Spinal cord (tissue), 10 donors: Measurements from ENCODE around the gene HOXA1. TPM values are rescaled to one million over a fixed set of nuclear protein-coding genes. Genes with fewer than 3 reads are reported as not detected.
A peak's percentile ranks its signal among the peaks of the same experiment; 100 is the strongest.

Source experiments
- DNase-seq, 6 donors: peaks; one replicate each; pipeline versions ENCODE4 v3.0.0 to v3.0.0-alpha.2; 2013 to 2015; ENCODE audit warnings: low spot score in 6 of 6, low read depth in 4 of 6
- H3K27ac ChIP-seq: one replicate; pipeline ENCODE4 v1.5.1; 2013; ENCODE audit warnings: low read depth, low read length, control low read depth
- H3K27me3 ChIP-seq: one replicate; pipeline ENCODE4 v1.6.1; 2013; ENCODE audit warnings: low read length; ENCODE audit not compliant: control insufficient read depth, insufficient read depth
- H3K36me3 ChIP-seq: one replicate; pipeline ENCODE4 v1.6.1; 2013; ENCODE audit warnings: low read length; ENCODE audit not compliant: control insufficient read depth, insufficient read depth
- H3K4me1 ChIP-seq: one replicate; pipeline ENCODE4 v1.6.1; 2013; ENCODE audit warnings: low read length; ENCODE audit not compliant: control insufficient read depth, insufficient read depth
- H3K4me3 ChIP-seq: one replicate; pipeline ENCODE4 v1.5.1; 2013; ENCODE audit warnings: low read depth, low read length, control low read depth
- H3K9me3 ChIP-seq: one replicate; pipeline ENCODE4 v1.6.1; 2013; ENCODE audit warnings: low read length; ENCODE audit not compliant: control insufficient read depth, insufficient read depth
- WGBS: methylation state at CpG from one replicate; pipeline ENCODE4 v1.1.5; 2013; ENCODE audit warnings: missing lambda C conversion rate; ENCODE audit not compliant: insufficient coverage; 5-methylcytosine and 5-hydroxymethylcytosine counted together
- polyA plus RNA-seq, 2 donors: library from polyadenylated mRNA; unstranded; fragments of 120-200 nt; gene quantifications; one replicate each; pipeline ENCODE4 v1.2.1, GENCODE V29; 2013; ENCODE audit not compliant: insufficient read length in 2 of 2
- total RNA-seq, 2 donors: library from RNA; depleted of rRNA in 1 of 2; stranded (reverse); fragments of 120-200 nt in 1 of 2; fragments of >200 nt in 1 of 2; gene quantifications; one replicate each; pipeline versions ENCODE4 v1.2.3 to v1.2.4, GENCODE V29; 2013 to 2014
- donor health status: healthy.

Gene HOXA1
- total and polyA plus RNA-seq, 4 donors, result 1.2 to 3.9 (median 2.3) TPM

- H3K9me3 ChIP-seq, result no peaks in the 10 kb centered on the region
- WGBS, result 4% methylated on average over 43 of the region's 44 CpGs
- H3K27ac ChIP-seq, result peak overlapping the region; percentile 98
- peaks cover 79% of the 10 kb centered on the region for H3K4me1 ChIP-seq
- H3K36me3 ChIP-seq, result peaks cover 27% of the 10 kb centered on the region
- peak overlapping the region; percentile 85 for H3K4me3 ChIP-seq
- peaks cover 12% of the 10 kb centered on the region for H3K27me3 ChIP-seq
- peak in 4 of 6 donors; percentile 41 to 89 (median 59) for DNase-seq
These were observed 10.5 kb upstream of the HOXA1 start for GRCh38 chr7:27106181-27106900.

- peaks cover 12% of the 10 kb centered on the region for H3K27me3 ChIP-seq
- WGBS, result 25% methylated on average over 2 of the region's 13 CpGs
- peak overlapping the region; percentile 85 for H3K4me3 ChIP-seq
These were observed 9.7 kb upstream of the HOXA1 start for GRCh38 chr7:27105301-27106031.

GRCh38 chr7:27104341-27105058, 8.7 kb upstream of the HOXA1 start:
- H3K4me1 ChIP-seq, result peaks cover 64% of the 10 kb centered on the region
- peak overlapping the region; percentile 98 for H3K27ac ChIP-seq
- peaks cover 20% of the 10 kb centered on the region for H3K36me3 ChIP-seq
- H3K9me3 ChIP-seq, result no peaks in the 10 kb centered on the region
- 19% methylated on average over 7 of the region's 13 CpGs for WGBS
- H3K4me3 ChIP-seq, result peak overlapping the region; percentile 85
- peaks cover 12% of the 10 kb centered on the region for H3K27me3 ChIP-seq
- DNase-seq, result peak in 4 of 6 donors; percentile 42 to 86 (median 79)

More at GRCh38 chr7:27105301-27106031, 9.7 kb upstream of the HOXA1 start:
- peak in 4 of 6 donors; percentile 26 to 89 (median 60) for DNase-seq
- Histone ChIP-seq H3K36me3 (peaks cover 27% of the 10 kb centered on the region), H3K9me3 (no peaks in the 10 kb centered on the region), H3K27ac (peak overlapping the region; percentile 98), H3K4me1 (peaks cover 74% of the 10 kb centered on the region)

- H3K4me1 ChIP-seq, result peaks cover 60% of the 10 kb centered on the region
- WGBS, result 23% methylated on average over 21 of the region's 35 CpGs
- H3K9me3 ChIP-seq, result no peaks in the 10 kb centered on the region
- peak overlapping the region; percentile 98 for H3K27ac ChIP-seq
- H3K27me3 ChIP-seq, result peaks cover 14% of the 10 kb centered on the region
- DNase-seq, result peak in 5 of 6 donors; percentile 40 to 85 (median 54)
- peaks cover 20% of the 10 kb centered on the region for H3K36me3 ChIP-seq
- peak overlapping the region; percentile 85 for H3K4me3 ChIP-seq
These were observed 7.9 kb upstream of the HOXA1 start for GRCh38 chr7:27103489-27104226.

- Histone ChIP-seq H3K4me3 (peak within 1 kb of the TSS; percentile 85), H3K9me3 (no peaks in the 10 kb centered on the region), H3K36me3 (peaks cover 14% of the 10 kb centered on the region), H3K4me1 (peaks cover 60% of the 10 kb centered on the region), H3K27me3 (peaks cover 21% of the 10 kb centered on the region), H3K27ac (peak within 1 kb of the TSS; percentile 98)
- WGBS, result 4% methylated on average over 13 of the region's 29 CpGs
- peak in 5 of 6 donors; percentile 72 to 96 (median 88) for DNase-seq
These were observed 7.0 kb upstream of the HOXA1 start, which contains the start of gene HOXA2 for GRCh38 chr7:27102581-27103442. Gene HOXA2, minus strand, starts transcription at chr7:27102683. Its CDS starts 183 bp downstream, at chr7:27102500.

- peak in 3 of 6 donors; percentile 22 to 69 (median 42) for DNase-seq
- Histone ChIP-seq H3K4me3 (peak overlapping the region; percentile 85), H3K27ac (peak overlapping the region; percentile 98), H3K9me3 (no peaks in the 10 kb centered on the region), H3K36me3 (peaks cover 12% of the 10 kb centered on the region), H3K4me1 (peaks cover 63% of the 10 kb centered on the region), H3K27me3 (peaks cover 22% of the 10 kb centered on the region)
- WGBS, result 2% methylated on average over 34 of the region's 39 CpGs
These were observed 6.3 kb upstream of the HOXA1 start for GRCh38 chr7:27101957-27102580.

- Histone ChIP-seq H3K4me1 (peaks cover 64% of the 10 kb centered on the region), H3K27me3 (peaks cover 22% of the 10 kb centered on the region), H3K36me3 (peaks cover 8% of the 10 kb centered on the region), H3K4me3 (peak overlapping the region; percentile 85), H3K9me3 (no peaks in the 10 kb centered on the region), H3K27ac (peak overlapping the region; percentile 98)
- DNase-seq, result peak in 5 of 6 donors; percentile 47 to 88 (median 80)
- WGBS, result 14% methylated on average over 22 of the region's 25 CpGs
These were observed 5.6 kb upstream of the HOXA1 start for GRCh38 chr7:27101171-27101956.
